CD4-positive, alpha-beta T cell treated with Interleukin-2 at 100 ng/mL for 4 hours (primary cell): Measurements from ENCODE around the gene GLCCI1.
"Not testable (repeated sequence)": the region's sequence is repeated elsewhere in the genome, so short reads cannot be mapped to it uniquely, and the experiment has no call there.

Experiments used
- DNase-seq: peaks from one replicate; pipeline ENCODE4 v3.0.0-alpha.2; 2020; ENCODE audit warnings: low spot score

The GLCCI1 gene

GRCh38 chr7:7990441-7990761 is 21.8 kb downstream of the GLCCI1 start:
- no peak for DNase-seq

- DNase-seq: no peak
These were observed 23.9 kb downstream of the GLCCI1 start for GRCh38 chr7:7992506-7992905.

GRCh38 chr7:7995348-7995747 is 26.8 kb downstream of the GLCCI1 start:
- not testable (repeated sequence) for DNase-seq

GRCh38 chr7:7996568-7996967 is 28.0 kb downstream of the GLCCI1 start:
- no peak for DNase-seq

GRCh38 chr7:8000315-8000941 is 31.8 kb downstream of the GLCCI1 start:
- DNase-seq: no peak

- DNase-seq: no peak
These were observed 34.5 kb downstream of the GLCCI1 start for GRCh38 chr7:8003077-8003476.

- no peak for DNase-seq
These were observed 36.7 kb downstream of the GLCCI1 start for GRCh38 chr7:8005279-8005678.

GRCh38 chr7:8014399-8014798 is 45.8 kb downstream of the GLCCI1 start:
- no peak for DNase-seq

GRCh38 chr7:8015100-8015745 is 46.6 kb downstream of the GLCCI1 start:
- peak; percentile 52 for DNase-seq

- no peak for DNase-seq
These were observed 47.1 kb downstream of the GLCCI1 start for GRCh38 chr7:8015746-8016120.

- DNase-seq: no peak
These were observed 48.8 kb downstream of the GLCCI1 start for GRCh38 chr7:8017423-8017822.

- DNase-seq: no peak
These were observed 50.4 kb downstream of the GLCCI1 start for GRCh38 chr7:8018961-8019360.

- DNase-seq: no peak
These were observed 54.0 kb downstream of the GLCCI1 start for GRCh38 chr7:8022628-8023027.

- DNase-seq: no peak
These were observed 66.6 kb downstream of the GLCCI1 start for GRCh38 chr7:8035192-8035591.

GRCh38 chr7:8035647-8036518 is 67.3 kb downstream of the GLCCI1 start:
- DNase-seq: peak; percentile 57

GRCh38 chr7:8037151-8037550 is 68.6 kb downstream of the GLCCI1 start:
- no peak for DNase-seq

GRCh38 chr7:8040768-8041369 is 72.3 kb downstream of the GLCCI1 start:
- no peak for DNase-seq

GRCh38 chr7:8042796-8043535 is 74.4 kb downstream of the GLCCI1 start:
- no peak for DNase-seq

- peak; percentile 21 for DNase-seq
These were observed 76.3 kb downstream of the GLCCI1 start for GRCh38 chr7:8044761-8045430.

GRCh38 chr7:8048067-8048466 is 79.5 kb downstream of the GLCCI1 start:
- DNase-seq: not testable (repeated sequence)

GRCh38 chr7:8051373-8051772 is 82.8 kb downstream of the GLCCI1 start:
- no peak for DNase-seq

- no peak for DNase-seq
These were observed 83.4 kb downstream of the GLCCI1 start for GRCh38 chr7:8051998-8052397.
